Astrocyte of the cerebellum (primary cell): Measurements from ENCODE around the gene CSAD.

ENCODE experiments used
- DNase-seq: peaks from one replicate; pipeline ENCODE4 v3.0.0-alpha.2; 2011; ENCODE audit warnings: low read depth
- H3K4me3 ChIP-seq: 2 replicates; pipeline ENCODE4 v1.5.1; 2011; ENCODE audit warnings: mild to moderate bottlenecking, low read depth, low read length, moderate library complexity
- in situ Hi-C: cut with HindIII; loops from 2 replicates; pipeline ENCODE4 v1.10.0; 2017; ENCODE audit warnings: low sequenced_read_pairs
- TF ChIP-seq, protein P1 (sequence below): IDR thresholded peaks from 2 replicates; pipeline ENCODE4 v1.5.1; 2012; ENCODE audit warnings: low read length, low read depth, moderate library complexity, mild to moderate bottlenecking; ENCODE audit errors: missing control alignments

CSAD gene

GRCh38 chr12:53194973-53195372 lies 14.2 kb upstream of the CSAD start:
- no peak overlapping the region for H3K4me3 ChIP-seq
- in situ Hi-C loops = loop anchor here (10.0 kb wide), 1 partner anchor 120 kb away; the partner anchor contains the start of gene SPRYD3
- TF ChIP-seq, protein P1, sequence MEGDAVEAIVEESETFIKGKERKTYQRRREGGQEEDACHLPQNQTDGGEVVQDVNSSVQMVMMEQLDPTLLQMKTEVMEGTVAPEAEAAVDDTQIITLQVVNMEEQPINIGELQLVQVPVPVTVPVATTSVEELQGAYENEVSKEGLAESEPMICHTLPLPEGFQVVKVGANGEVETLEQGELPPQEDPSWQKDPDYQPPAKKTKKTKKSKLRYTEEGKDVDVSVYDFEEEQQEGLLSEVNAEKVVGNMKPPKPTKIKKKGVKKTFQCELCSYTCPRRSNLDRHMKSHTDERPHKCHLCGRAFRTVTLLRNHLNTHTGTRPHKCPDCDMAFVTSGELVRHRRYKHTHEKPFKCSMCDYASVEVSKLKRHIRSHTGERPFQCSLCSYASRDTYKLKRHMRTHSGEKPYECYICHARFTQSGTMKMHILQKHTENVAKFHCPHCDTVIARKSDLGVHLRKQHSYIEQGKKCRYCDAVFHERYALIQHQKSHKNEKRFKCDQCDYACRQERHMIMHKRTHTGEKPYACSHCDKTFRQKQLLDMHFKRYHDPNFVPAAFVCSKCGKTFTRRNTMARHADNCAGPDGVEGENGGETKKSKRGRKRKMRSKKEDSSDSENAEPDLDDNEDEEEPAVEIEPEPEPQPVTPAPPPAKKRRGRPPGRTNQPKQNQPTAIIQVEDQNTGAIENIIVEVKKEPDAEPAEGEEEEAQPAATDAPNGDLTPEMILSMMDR = no peak
- no peak for DNase-seq

- TF ChIP-seq, protein P1 = no peak
- in situ Hi-C loops = loop anchor here (10.0 kb wide), 1 partner anchor 119 kb away; the partner anchor contains the start of gene SPRYD3
- DNase-seq = no peak
- no peak overlapping the region for H3K4me3 ChIP-seq
These were observed 13.4 kb upstream of the CSAD start for GRCh38 chr12:53193985-53194716.

DNA sequence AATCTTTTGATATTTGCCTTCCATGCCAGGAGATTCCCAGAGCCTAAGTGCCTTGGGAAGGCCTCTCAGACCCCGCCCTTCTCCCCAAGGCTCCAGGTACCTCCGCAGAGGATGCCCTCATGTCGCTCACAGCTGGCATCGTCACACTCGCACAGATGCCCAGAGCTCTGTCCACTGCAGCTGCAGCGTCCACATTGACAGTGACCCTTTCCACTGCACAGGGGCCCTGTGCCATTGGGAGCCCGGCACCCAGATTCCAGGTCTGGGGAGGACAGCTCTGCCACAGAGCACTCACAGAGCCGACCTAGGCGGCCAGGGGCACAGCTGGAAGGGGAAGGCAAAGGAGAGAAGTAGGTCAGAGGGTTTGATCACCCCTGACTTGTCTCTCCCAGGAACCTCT lies 12.3 kb upstream of the CSAD start:
- no peak overlapping the region for H3K4me3 ChIP-seq
- in situ Hi-C loops = loop anchor here (10.0 kb wide), 1 partner anchor 118 kb away; the partner anchor contains the start of gene SPRYD3
- TF ChIP-seq, protein P1 = no peak
- DNase-seq = no peak

DNA sequence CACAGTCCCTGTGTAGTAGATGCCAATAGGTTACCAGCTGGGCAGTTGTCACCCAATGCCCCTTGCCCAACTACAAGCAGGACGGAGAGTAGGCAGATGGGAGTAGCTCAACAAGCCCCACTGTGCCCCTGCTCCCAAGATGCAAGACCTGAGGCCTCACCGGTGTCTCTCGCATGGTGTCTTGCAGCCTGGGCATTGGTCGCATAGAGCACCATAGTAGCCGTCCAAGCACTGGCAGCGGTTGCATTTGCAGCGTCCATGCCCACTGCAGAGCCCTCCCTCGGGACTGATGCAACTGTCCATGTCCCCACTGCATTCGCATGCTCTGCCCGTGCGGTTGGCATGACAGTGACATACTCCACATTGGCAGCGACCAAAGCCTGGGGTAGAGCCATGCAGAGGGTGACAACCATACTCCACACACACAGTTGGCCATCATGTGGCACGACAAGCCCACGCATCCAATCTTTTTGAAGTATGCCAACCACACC lies 11.9 kb upstream of the CSAD start:
- DNase-seq = no peak
- in situ Hi-C loops = loop anchor here (10.0 kb wide), 1 partner anchor 118 kb away; the partner anchor contains the start of gene SPRYD3
- H3K4me3 ChIP-seq = no peak overlapping the region
- TF ChIP-seq, protein P1 = no peak

DNA sequence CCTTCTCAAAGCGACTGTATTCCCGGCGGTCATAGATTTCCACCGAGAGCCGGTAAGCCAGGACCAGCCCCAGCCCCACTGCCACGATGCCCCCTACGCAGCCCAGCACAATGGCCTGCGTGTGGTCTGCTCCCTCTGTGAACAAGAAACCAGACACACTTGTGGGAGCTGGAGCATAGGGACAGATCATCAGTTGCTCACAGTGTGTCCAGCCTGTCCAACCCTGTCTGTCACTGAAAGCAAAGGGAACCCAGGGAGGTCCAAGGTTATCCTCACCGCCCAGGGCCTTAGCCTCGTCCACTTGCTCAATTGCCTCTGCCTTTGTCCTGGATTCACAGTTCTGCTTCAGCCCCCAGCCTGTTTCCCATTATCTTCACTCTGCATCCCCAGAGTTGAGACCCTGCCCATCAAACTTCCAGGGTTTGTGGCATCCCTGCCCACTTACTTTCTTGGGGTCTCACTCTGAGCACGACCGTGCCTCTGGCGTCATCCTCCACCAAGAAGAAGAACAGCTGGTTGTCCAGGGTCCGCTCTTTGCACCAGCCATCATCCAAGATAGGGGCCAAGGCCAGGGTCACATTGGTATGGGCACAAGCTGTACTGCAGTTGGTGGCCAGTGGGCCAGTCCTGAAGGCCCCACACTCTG lies 11.3 kb upstream of the CSAD start:
- in situ Hi-C loops = loop anchor here (10.0 kb wide), 1 partner anchor 117 kb away; the partner anchor contains the start of gene SPRYD3
- H3K4me3 ChIP-seq = no peak overlapping the region
- DNase-seq = no peak

More for the DNA sequence above, 11.3 kb upstream of the CSAD start:
- TF ChIP-seq, protein P1 = no peak
